HG02852 (cell line): ENCODE data around the gene WNT5B.
"Not testable (repeated sequence)": the region's sequence is repeated elsewhere in the genome, so short reads cannot be mapped to it uniquely, and the experiment has no call there.

Experiments
- ATAC-seq: cut with Tn5 transposase; IDR thresholded peaks from one replicate; pipeline ENCODE4 v1.9.1; 2021; ENCODE audit warnings: mild to moderate bottlenecking, moderate library complexity; ENCODE audit not compliant: unreplicated experiment

The WNT5B gene

DNA sequence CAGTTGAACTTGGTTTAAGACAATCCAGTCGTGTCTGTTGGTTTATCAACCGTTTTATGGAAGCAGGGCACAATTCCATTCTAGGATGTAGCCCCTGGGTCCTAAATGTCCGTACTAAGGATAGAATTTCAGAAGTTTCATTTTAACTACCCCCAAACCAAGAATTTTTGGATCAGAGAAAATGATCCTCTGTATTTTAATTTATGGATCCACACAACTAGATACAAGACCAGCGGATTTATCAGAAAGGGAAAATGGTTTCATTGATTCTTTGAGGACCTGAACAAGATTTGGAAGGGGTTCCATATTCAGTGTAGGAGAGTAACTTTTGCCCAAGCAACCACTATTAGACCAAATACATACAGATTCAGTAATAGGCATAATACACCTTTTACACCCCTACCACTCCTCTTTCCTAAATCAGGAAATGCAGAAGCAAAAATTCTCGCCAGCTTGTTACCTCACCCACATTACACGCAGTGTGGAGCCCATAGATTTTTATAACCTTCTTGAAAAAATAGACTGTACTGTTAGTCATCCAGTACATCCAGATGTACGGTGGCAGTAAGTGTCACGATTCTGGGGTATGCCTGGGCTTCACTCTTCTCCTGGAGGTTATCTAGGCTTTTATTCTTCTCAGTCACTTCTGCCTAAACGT, 33.2 kb upstream of the WNT5B start:
- no peak for ATAC-seq

- no peak for ATAC-seq
These were observed 30.3 kb upstream of the WNT5B start for GRCh38 chr12:1598757-1599156.

- ATAC-seq, result not testable (repeated sequence)
These were observed 26.3 kb upstream of the WNT5B start for GRCh38 chr12:1602706-1603105.

GRCh38 chr12:1603269-1603993, 25.6 kb upstream of the WNT5B start:
- no peak for ATAC-seq

DNA sequence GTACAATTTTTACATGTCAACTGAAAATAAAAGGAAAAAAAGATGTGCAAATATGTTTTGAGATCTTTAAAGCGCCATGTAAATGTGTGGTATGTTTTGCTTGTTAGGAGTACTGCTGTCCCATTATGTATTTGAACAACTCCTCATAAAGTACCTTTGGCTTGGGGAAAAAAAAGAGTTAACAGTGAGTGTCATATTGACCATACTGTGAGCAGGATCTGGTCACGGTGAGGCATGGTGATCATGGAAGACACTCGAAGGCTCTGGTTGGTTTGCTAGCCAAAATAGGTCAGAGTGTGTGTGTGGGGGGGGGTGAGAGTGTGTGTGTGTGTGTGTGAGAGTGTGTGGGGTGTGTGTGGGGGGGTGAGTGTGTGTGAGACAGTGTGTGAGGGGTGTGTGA, 24.6 kb upstream of the WNT5B start:
- ATAC-seq, result no peak

DNA sequence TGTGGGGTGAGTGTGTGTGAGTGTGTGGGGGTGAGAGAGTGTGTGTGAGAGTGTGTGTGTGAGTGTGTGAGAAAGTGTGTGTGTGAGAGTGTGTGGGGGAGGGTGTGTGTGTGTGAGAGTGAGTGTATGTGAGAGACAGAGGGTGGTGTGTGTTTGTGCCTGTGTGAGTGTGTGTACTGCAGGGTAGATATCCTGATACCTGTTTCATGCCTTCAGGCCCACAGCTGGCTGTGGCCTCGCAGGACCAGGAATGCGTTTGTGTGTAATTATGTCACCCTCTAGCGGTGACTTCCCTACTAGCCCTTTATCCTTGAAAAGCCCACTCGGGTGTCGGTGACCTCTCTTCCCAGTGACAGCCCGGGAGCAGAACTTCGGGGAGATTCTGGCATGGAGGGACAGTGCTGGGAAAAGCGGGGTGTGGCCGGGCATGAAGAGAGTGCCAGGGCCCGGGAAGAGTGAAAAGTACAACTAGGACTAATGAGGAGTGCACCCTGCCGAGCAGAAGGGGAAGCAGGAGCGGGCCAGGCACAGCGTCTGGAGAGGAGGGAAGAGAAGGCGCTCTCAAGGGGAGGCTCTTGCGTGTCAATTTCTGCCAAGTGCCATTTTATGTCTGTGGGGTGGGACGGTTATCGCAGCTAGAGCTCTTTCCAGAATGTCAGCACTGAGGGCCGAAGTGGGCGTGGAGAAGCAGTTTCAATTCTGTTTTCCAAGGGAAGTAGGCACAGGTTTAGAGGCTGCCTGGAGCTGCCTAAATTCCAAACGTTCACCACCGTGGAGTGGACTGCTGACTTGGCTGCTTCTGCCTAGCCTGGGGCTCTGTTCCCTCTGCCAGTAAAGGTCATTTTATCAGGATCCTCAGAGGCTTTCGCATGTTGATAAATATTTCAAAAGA, 23.7 kb upstream of the WNT5B start:
- peak; percentile 40 for ATAC-seq

DNA sequence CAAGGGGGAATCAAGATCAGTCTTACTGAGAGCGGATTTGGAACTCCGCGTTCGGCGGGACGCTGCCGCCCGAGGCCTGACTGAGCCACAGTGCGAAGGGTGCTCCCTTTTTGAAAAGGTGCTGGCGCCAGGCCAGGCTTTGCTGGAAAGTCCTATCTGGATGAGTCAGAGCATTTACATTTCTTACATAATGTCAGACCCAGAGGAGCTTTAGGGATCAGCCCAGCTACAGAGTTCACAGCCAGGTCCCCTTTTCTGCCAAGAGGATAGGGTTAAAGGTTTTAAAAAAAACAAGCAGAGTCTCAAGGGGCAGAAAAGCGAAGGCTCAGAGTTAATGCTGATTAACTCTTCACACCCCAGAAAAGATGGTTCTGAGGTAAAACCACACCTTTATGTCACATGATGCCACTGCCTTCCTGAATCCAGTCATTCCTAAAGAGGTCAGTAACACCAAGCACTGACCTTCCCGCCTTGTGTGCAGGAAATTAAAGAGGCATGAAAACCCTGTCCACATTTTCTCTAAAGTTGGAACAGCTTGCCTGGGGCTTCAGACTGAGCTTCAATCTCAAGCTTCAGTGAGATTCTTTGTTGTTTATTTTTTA, 22.9 kb upstream of the WNT5B start:
- ATAC-seq, result peak; percentile 74

DNA sequence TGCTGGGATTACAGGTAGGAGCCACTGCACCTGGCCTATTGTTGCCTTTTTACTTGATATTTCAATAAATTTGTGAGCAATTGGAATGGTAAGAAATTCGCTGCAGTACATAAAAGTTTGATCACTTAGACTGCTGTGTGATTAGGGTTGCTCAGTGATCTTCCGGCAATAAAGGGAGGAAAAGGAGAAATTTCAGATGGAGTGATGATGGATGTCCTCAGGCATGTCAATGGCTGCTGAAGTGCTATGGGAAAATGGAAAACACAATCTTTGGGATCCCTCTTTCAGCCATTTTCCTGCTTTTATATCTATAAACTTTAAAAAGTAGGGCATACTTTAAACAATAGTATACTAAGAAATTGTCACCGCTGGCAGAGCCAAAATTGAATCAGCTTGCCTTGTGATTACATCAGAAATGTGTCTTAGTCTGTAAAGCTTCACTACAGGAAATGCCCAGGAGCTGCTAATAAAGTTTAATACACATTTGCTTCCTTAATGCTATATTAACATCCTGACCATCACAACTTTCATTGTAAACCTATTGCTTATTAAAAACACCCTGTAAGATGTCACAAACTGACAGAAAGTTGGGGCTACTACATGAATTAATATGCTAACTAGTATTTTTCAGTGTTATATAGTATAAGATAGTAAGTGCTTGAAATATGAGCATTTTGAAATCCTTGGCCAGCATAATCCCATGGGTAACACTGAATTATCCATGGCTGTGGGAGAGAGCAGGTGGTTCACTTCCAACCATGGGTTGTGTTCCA, 20.9 kb upstream of the WNT5B start:
- ATAC-seq, result no peak

DNA sequence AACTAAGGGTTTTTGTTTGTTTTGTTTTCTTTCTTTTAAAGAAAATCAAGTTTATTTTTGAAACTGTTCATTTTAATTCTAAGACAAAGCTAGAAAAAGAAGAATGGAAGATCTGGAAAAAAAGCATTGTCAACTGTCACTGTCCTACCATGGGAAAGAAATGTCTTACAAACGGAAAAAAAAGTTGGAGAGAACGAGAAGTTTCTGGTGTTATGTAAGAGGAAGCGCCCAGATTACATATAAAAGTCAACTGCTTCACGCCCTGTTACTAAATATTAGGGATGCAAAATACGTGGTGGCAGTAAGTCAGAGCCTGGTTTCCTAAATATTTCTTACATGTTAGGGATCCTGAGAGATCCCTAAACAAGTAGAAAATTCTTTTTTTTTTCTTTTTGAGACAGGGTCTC, 20.3 kb upstream of the WNT5B start:
- no peak for ATAC-seq

- no peak for ATAC-seq
These were observed 18.9 kb upstream of the WNT5B start for GRCh38 chr12:1610072-1610643.

- ATAC-seq, result no peak
These were observed 17.0 kb upstream of the WNT5B start for GRCh38 chr12:1611803-1612572.

- no peak for ATAC-seq
These were observed 15.2 kb upstream of the WNT5B start for GRCh38 chr12:1613860-1614259.

- no peak for ATAC-seq
These were observed 14.7 kb upstream of the WNT5B start for GRCh38 chr12:1614360-1614759.

DNA sequence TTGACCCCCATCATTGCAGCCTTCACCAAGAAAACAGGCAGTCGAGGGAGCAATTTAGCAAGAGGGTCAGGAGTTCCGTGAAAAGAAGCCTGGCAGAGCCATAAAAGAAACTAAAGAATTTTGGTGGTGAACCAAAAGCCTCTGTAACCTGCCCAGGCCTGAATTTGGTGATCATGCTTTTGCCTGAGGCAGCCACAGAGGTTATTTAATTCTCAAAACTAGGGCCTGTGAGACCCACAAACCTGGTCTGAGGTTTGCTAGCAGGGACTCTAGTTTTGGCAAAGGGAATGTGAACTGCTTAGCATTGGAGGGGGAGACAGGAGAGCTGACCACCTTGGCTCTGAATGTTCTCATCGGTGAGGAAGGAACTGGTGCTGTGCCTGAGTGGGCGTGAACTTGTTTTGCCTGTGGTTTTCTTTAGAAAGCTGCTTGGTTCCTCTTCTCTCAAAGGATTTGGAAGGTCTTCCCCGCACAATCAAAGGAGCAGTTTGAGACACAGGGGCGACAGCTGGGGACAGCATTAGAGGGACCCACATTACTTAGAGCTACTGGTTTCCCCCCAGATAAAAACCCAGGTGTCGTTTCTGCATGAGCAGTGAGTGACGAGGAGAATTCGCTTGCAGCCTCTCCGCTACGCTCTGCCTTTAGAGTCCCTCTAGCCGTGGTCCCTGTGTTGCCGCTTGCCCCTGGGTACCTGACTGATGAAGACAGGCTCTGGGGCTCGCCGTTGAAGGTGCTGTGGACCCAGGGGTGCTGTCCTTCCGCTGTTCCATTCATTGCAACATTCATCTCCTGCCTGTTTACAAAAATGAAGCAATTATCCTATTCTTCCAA, 12.6 kb upstream of the WNT5B start:
- peak; percentile 40 for ATAC-seq

- no peak for ATAC-seq
These were observed 10.5 kb upstream of the WNT5B start for GRCh38 chr12:1618489-1618888.

GRCh38 chr12:1619159-1619558, 9.9 kb upstream of the WNT5B start:
- ATAC-seq, result no peak

DNA sequence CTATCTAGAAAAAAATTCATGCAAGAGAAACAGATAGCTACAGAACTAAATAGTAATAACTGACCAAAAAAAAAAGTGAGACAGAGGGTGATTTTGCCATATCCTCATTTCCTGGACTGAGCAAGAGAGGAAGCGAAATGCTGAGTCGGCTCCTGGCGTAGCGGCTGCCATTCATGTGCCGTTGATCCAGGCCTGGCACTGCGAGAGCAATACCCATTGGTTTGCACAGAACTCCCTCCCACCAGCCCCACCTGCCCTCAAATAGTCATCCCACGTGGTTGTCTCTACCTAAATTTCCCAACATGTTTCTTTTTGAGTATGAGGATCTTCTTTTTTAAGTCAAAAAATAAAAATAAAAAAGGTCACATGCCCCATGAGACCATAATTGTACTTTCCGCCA, 9.4 kb upstream of the WNT5B start:
- ATAC-seq, result no peak

GRCh38 chr12:1620092-1620491, 8.9 kb upstream of the WNT5B start:
- ATAC-seq, result no peak

- ATAC-seq, result no peak
These were observed 6.6 kb upstream of the WNT5B start for GRCh38 chr12:1622406-1622805.
